HL-60 (cell line): ENCODE data around the gene MSTN.

Source experiments
- POLR2AphosphoS5 ChIP-seq: IDR thresholded peaks from 2 replicates; pipeline ENCODE4 v1.6.1; 2012; ENCODE audit warnings: low read depth
- TF ChIP-seq, protein P1 (sequence below): IDR thresholded peaks from 2 replicates; pipeline ENCODE4 v1.6.1; 2012; ENCODE audit warnings: low read depth; ENCODE audit not compliant: insufficient replicate concordance

DNA sequence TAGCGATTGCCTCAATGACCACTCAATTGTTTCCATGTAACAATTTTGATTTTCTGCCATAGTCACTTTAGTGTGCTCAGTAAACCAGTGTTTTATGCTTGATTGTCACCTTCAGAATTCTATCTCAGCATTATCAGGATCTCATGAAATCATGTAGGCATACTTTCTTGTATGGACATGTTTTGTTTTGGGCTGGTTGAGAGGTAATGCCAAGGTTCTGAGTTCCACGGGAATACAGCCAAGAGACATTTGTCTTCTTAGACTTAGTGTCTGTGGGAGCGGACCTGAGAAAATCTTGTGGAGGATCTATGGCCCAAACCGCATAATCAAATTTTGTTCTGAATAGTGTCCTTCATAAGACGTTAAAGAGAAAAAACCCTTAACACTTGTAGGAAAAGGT lies 10.2 kb downstream of the MSTN start:
- no peak for TF ChIP-seq POLR2AphosphoS5
- TF ChIP-seq, protein P1, sequence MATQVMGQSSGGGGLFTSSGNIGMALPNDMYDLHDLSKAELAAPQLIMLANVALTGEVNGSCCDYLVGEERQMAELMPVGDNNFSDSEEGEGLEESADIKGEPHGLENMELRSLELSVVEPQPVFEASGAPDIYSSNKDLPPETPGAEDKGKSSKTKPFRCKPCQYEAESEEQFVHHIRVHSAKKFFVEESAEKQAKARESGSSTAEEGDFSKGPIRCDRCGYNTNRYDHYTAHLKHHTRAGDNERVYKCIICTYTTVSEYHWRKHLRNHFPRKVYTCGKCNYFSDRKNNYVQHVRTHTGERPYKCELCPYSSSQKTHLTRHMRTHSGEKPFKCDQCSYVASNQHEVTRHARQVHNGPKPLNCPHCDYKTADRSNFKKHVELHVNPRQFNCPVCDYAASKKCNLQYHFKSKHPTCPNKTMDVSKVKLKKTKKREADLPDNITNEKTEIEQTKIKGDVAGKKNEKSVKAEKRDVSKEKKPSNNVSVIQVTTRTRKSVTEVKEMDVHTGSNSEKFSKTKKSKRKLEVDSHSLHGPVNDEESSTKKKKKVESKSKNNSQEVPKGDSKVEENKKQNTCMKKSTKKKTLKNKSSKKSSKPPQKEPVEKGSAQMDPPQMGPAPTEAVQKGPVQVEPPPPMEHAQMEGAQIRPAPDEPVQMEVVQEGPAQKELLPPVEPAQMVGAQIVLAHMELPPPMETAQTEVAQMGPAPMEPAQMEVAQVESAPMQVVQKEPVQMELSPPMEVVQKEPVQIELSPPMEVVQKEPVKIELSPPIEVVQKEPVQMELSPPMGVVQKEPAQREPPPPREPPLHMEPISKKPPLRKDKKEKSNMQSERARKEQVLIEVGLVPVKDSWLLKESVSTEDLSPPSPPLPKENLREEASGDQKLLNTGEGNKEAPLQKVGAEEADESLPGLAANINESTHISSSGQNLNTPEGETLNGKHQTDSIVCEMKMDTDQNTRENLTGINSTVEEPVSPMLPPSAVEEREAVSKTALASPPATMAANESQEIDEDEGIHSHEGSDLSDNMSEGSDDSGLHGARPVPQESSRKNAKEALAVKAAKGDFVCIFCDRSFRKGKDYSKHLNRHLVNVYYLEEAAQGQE = no peak
